Neural cell (in vitro differentiated cells): Measurements from ENCODE around the gene CABYR.

Experiments used
- EZH2 ChIP-seq: fragments of 200-600, 300-800 bp; shearing (Covaris generic), sonication (generic); IDR thresholded peaks from 2 replicates; pipeline ENCODE4 v1.6.1; 2014; ENCODE audit warnings: antibody characterized with exemption, low read length, borderline replicate concordance, mild to moderate bottlenecking; ENCODE audit not compliant: insufficient read depth, poor library complexity, severe bottlenecking
- POLR2AphosphoS5 ChIP-seq: IDR thresholded peaks from 2 replicates; pipeline ENCODE4 v1.6.1; 2012
- TF ChIP-seq, protein P1 (sequence below): IDR thresholded peaks from 2 replicates; pipeline ENCODE4 v1.6.1; 2012; ENCODE audit warnings: borderline replicate concordance

DNA sequence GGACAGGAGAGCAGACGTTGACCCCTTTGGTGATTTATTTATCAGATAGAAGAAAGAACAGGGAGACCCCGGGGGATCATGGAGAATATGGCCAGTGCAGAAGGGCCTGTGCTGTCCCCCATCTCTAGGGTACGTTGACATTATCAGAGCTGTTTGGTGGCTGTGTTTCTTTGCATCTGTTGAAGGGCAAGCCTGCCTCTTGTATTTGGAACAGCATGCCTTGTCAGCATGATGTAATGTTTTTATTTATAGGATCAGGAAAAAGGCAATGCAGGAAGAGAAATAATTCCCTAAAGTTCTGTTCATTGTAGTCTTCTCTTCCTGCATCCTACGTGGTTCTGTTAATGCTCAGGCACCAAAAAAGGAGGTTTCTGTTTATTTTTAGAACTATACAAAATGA is 49.8 kb upstream of the CABYR start:
- TF ChIP-seq POLR2AphosphoS5 (no peak), EZH2 (no peak)
- TF ChIP-seq, protein P1, sequence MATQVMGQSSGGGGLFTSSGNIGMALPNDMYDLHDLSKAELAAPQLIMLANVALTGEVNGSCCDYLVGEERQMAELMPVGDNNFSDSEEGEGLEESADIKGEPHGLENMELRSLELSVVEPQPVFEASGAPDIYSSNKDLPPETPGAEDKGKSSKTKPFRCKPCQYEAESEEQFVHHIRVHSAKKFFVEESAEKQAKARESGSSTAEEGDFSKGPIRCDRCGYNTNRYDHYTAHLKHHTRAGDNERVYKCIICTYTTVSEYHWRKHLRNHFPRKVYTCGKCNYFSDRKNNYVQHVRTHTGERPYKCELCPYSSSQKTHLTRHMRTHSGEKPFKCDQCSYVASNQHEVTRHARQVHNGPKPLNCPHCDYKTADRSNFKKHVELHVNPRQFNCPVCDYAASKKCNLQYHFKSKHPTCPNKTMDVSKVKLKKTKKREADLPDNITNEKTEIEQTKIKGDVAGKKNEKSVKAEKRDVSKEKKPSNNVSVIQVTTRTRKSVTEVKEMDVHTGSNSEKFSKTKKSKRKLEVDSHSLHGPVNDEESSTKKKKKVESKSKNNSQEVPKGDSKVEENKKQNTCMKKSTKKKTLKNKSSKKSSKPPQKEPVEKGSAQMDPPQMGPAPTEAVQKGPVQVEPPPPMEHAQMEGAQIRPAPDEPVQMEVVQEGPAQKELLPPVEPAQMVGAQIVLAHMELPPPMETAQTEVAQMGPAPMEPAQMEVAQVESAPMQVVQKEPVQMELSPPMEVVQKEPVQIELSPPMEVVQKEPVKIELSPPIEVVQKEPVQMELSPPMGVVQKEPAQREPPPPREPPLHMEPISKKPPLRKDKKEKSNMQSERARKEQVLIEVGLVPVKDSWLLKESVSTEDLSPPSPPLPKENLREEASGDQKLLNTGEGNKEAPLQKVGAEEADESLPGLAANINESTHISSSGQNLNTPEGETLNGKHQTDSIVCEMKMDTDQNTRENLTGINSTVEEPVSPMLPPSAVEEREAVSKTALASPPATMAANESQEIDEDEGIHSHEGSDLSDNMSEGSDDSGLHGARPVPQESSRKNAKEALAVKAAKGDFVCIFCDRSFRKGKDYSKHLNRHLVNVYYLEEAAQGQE, result no peak
